Upper lobe of right lung (tissue), 1 donor: ENCODE results near the gene GPC4. TPM values are rescaled to one million over a fixed set of nuclear protein-coding genes. Genes with fewer than 3 reads are reported as not detected.

Experiments used
- ATAC-seq: fragments of 200-7000 bp; cut with Tn5 transposase; one replicate; pipeline ENCODE4 v1.9.1; 2020; ENCODE audit warnings: mild to moderate bottlenecking, moderate library complexity
- DNase-seq: peaks from one replicate; pipeline ENCODE4 v3.0.0-alpha.2; 2020
- H3K27ac ChIP-seq: fragments of 200-600 bp; one replicate; pipeline ENCODE4 v1.8.0; 2022
- H3K27me3 ChIP-seq: fragments of 200-600 bp; one replicate; pipeline ENCODE4 v1.8.0; 2022; ENCODE audit warnings: mild to moderate bottlenecking
- H3K36me3 ChIP-seq: fragments of 200-600 bp; one replicate; pipeline ENCODE4 v1.8.0; 2022
- H3K4me1 ChIP-seq: fragments of 200-600 bp; one replicate; pipeline ENCODE4 v1.8.0; 2022
- H3K4me3 ChIP-seq: fragments of 200-600 bp; one replicate; pipeline ENCODE4 v1.8.0; 2022; ENCODE audit warnings: mild to moderate bottlenecking
- H3K9me3 ChIP-seq: fragments of 200-600 bp; one replicate; pipeline ENCODE4 v1.8.0; 2022
- intact Hi-C: fragments of 100-400 bp; cut with DNase I; formaldehyde crosslinking; loops from one replicate; pipeline ENCODE4 v1.11.0; 2022
- total RNA-seq: library from RNA; stranded (reverse); fragmentation: NEBNext Ultra II Directional; extraction: Animal tissue kit (Norgen Biotek cat#: 25700); gene quantifications from one replicate; pipeline ENCODE4 v1.2.1, GENCODE V29; 2021
- TF ChIP-seq, protein P1 (sequence below): fragments of 200-600 bp; IDR thresholded peaks from one replicate; pipeline ENCODE4 v1.8.0; 2022; ENCODE audit warnings: antibody characterized with exemption
- donor health status: DM: no; HTN: yes; CAD: no; lungs with severe emphysema.

The GPC4 gene
- total RNA-seq, 1 donor from 2014 or later: 55.5 TPM

DNA sequence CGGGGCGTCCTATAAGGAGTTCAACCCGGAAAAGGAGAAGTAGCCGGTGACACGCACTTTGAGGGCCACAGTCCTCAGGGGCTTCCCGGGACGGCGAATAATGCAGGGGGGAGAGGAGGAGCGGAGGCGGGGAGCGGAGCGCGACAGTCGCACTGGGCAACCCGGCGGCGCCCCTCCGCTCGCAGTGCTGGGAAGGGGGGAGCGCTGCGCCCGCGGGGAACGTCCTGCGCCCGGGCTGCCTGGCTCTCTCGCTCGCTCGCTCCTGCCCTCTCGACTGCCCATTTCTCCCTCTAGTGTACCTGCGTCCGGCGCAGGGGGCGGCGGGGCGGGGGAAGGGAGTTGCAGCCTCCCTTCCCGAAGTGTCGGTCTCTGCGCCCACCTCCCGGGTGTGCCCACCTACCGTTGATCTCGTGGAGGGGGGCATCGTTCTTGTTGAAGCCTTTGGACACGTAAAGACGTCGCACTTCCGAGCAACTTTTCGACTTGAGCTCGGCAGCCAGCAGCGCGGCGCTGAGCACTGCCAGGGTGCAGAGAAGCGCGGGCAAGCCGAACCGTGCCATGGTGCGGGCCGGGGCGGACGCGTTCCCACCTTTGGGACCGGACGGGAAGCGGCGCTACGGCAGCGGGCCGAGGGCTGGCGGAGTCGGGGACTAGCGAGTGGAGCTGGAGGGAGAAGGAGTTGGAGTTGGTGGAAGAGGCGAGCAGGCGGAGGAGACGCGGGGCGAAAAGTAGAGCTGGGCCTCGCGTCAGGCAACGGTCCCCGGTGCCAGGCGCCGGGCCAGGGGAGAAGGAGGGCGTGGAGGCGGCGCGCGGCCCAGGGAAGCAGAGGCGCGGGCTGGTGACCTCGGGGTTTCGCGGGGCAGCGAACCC, 648 bp downstream of the GPC4 start:
- peak overlapping the region; percentile 58 for H3K4me3 ChIP-seq
- DNase-seq: peak; percentile 69
- TF ChIP-seq, protein P1, sequence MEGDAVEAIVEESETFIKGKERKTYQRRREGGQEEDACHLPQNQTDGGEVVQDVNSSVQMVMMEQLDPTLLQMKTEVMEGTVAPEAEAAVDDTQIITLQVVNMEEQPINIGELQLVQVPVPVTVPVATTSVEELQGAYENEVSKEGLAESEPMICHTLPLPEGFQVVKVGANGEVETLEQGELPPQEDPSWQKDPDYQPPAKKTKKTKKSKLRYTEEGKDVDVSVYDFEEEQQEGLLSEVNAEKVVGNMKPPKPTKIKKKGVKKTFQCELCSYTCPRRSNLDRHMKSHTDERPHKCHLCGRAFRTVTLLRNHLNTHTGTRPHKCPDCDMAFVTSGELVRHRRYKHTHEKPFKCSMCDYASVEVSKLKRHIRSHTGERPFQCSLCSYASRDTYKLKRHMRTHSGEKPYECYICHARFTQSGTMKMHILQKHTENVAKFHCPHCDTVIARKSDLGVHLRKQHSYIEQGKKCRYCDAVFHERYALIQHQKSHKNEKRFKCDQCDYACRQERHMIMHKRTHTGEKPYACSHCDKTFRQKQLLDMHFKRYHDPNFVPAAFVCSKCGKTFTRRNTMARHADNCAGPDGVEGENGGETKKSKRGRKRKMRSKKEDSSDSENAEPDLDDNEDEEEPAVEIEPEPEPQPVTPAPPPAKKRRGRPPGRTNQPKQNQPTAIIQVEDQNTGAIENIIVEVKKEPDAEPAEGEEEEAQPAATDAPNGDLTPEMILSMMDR: no peak
- peak; percentile 45 for ATAC-seq
- no peaks in the 10 kb centered on the region for H3K27me3 ChIP-seq
- H3K27ac ChIP-seq: peak overlapping the region; percentile 68
- H3K36me3 ChIP-seq: no peaks in the 10 kb centered on the region
- intact Hi-C loops: no loop called here
- H3K4me1 ChIP-seq: no peaks in the 10 kb centered on the region
- H3K9me3 ChIP-seq: no peaks in the 10 kb centered on the region

DNA sequence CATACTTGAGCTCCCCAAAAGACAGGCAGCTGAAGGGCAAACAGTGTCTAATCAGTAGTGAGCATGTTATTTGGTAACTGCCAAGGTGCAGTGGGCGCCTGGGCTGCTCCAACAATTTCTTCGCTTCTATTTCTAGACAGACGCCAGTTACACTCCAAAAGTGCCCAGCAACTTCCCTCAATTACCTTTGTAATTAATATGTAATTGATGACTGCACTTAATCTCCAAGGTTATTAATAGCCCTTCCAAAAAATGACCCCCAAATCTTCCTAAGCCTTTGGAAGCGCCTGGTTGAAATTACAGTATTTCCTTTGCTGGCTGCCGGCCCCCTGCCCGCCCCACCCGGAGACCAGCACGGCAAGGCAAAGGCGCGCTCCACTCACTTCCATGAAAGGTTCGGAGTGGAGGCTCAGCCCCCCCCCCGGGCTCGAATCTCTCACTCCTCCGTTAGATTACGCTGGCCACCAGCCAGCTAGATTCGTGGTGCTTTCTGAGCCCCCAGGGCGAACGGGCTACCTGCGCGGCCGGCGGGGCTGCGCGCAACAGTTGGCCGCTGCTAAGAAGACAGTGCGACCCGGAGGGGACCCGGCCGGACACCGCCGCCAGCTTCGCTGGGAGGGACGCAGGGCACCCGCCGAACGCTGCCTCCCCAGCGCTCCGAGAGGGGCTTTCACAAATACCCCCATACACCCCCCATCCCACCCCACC, 1.9 kb downstream of the GPC4 start:
- H3K36me3 ChIP-seq: no peaks in the 10 kb centered on the region
- TF ChIP-seq, protein P1: no peak
- H3K4me3 ChIP-seq: peak overlapping the region; percentile 58
- no peak overlapping the region for H3K27ac ChIP-seq
- H3K27me3 ChIP-seq: no peaks in the 10 kb centered on the region
- H3K9me3 ChIP-seq: no peaks in the 10 kb centered on the region
- no peak for ATAC-seq
- no peaks in the 10 kb centered on the region for H3K4me1 ChIP-seq
- intact Hi-C loops: no loop called here
- DNase-seq: no peak

- no peak for ATAC-seq
- intact Hi-C loops: no loop called here
Observed at GRCh38 chrX:133412665-133413064, 2.6 kb downstream of the GPC4 start.

GRCh38 chrX:133412246-133412645, 3.0 kb downstream of the GPC4 start:
- no peak for ATAC-seq
- Histone ChIP-seq H3K36me3 (no peaks in the 10 kb centered on the region), H3K4me1 (no peaks in the 10 kb centered on the region), H3K27ac (no peak overlapping the region), H3K4me3 (no peak overlapping the region), H3K27me3 (no peaks in the 10 kb centered on the region), H3K9me3 (no peaks in the 10 kb centered on the region)
- intact Hi-C loops: no loop called here
- TF ChIP-seq, protein P1: no peak
- DNase-seq: no peak

More at GRCh38 chrX:133412665-133413064, 2.6 kb downstream of the GPC4 start:
- DNase-seq: no peak
- Histone ChIP-seq H3K36me3 (no peaks in the 10 kb centered on the region), H3K27ac (no peak overlapping the region), H3K4me1 (no peaks in the 10 kb centered on the region), H3K9me3 (no peaks in the 10 kb centered on the region), H3K4me3 (peak overlapping the region; percentile 58), H3K27me3 (no peaks in the 10 kb centered on the region)
- TF ChIP-seq, protein P1: no peak

GRCh38 chrX:133410550-133410949, 4.7 kb downstream of the GPC4 start:
- Histone ChIP-seq H3K4me3 (no peak overlapping the region), H3K4me1 (no peaks in the 10 kb centered on the region), H3K27ac (no peak overlapping the region), H3K36me3 (no peaks in the 10 kb centered on the region), H3K9me3 (no peaks in the 10 kb centered on the region), H3K27me3 (no peaks in the 10 kb centered on the region)
- DNase-seq: no peak
- intact Hi-C loops: no loop called here
- TF ChIP-seq, protein P1: no peak
- no peak for ATAC-seq
